Heart left ventricle (tissue), 16 donors: ENCODE results near the gene NR4A1. TPM values are rescaled to one million over a fixed set of nuclear protein-coding genes. Genes with fewer than 3 reads are reported as not detected.
A peak's percentile ranks its signal among the peaks of the same experiment; 100 is the strongest.

ENCODE experiments used
- ATAC-seq, 4 donors: fragments of 200-7000 bp; cut with Tn5 transposase; one replicate each; pipeline ENCODE4 v1.9.1; 2020 to 2022; ENCODE audit warnings: moderate library complexity in 4 of 4, mild to moderate bottlenecking in 3 of 4, moderate number of reproducible peaks in 1 of 4
- DNase-seq, 5 donors: peaks; one replicate each; pipeline ENCODE4 v3.0.0-alpha.2; 2020
- H3K27ac ChIP-seq, 12 donors: fragments of 200-600 bp; sonication (generic) in 4 of 12; one replicate each; pipeline versions ENCODE4 v1.5.0 to v1.8.0; 2016 to 2022; ENCODE audit warnings: mild to moderate bottlenecking in 2 of 12
- H3K27me3 ChIP-seq, 9 donors: fragments of 200-600 bp; sonication (generic) in 2 of 9; one replicate each; pipeline versions ENCODE4 v1.5.1 to v1.8.0; 2016 to 2022; ENCODE audit warnings: mild to moderate bottlenecking in 3 of 9
- H3K36me3 ChIP-seq, 9 donors: fragments of 200-600 bp; sonication (generic) in 2 of 9; one replicate each; pipeline versions ENCODE4 v1.5.0 to v1.8.0; 2018 to 2022; ENCODE audit warnings: mild to moderate bottlenecking in 2 of 9
- H3K4me1 ChIP-seq, 12 donors: fragments of 200-600 bp; sonication (generic) in 4 of 12; one replicate each; pipeline versions ENCODE4 v1.5.0 to v1.8.0; 2016 to 2022; ENCODE audit warnings: mild to moderate bottlenecking in 3 of 12
- H3K4me3 ChIP-seq, 12 donors: fragments of 200-600 bp; sonication (generic) in 4 of 12; one replicate each; pipeline versions ENCODE4 v1.5.0 to v1.8.0; 2017 to 2022; ENCODE audit warnings: mild to moderate bottlenecking in 9 of 12, moderate library complexity in 4 of 12
- H3K9me3 ChIP-seq, 12 donors: fragments of 200-600 bp; sonication (generic) in 4 of 12; one replicate each; pipeline versions ENCODE4 v1.5.0 to v1.8.0; 2016 to 2022; ENCODE audit warnings: mild to moderate bottlenecking in 1 of 12
- CTCF ChIP-seq, 12 donors: fragments of 200-600 bp; sonication (generic) in 4 of 12; IDR thresholded peaks; one replicate each; pipeline versions ENCODE4 v1.5.0 to v1.8.0; 2018 to 2022; ENCODE audit warnings: antibody characterized with exemption in 12 of 12, mild to moderate bottlenecking in 5 of 12
- POLR2A ChIP-seq, 2 donors: fragments of 450-650 bp; IDR thresholded peaks; one replicate each; pipeline ENCODE4 v1.6.1; 2017; ENCODE audit warnings: antibody characterized with exemption in 2 of 2, mild to moderate bottlenecking in 2 of 2, moderate library complexity in 2 of 2
- WGBS, 4 donors: extraction: QIAGEN DNeasy Blood & Tissue Kit in 2 of 4; methylation state at CpG; one replicate each; pipeline versions ENCODE4 v1.1.5 to v1.1.7; 2013 to 2018; 5-methylcytosine and 5-hydroxymethylcytosine counted together
- intact Hi-C, 10 donors: fragments of 100-400 bp; cut with DNase I; formaldehyde crosslinking; loops; one replicate each; pipeline versions ENCODE4 v1.11.1 to v1.14.2; 2022
- polyA plus RNA-seq, 2 donors: library from polyadenylated mRNA; stranded (reverse); fragments of 200-250 nt; gene quantifications; one replicate each; pipeline ENCODE4 v1.2.3, GENCODE V29; 2013
- total RNA-seq, 9 donors: library from RNA; depleted of rRNA in 2 of 9; stranded (reverse); fragments of >200 nt in 2 of 9; fragmentation: NEBNext Ultra II Directional in 3 of 9; extraction: Animal tissue kit (Norgen Biotek cat#: 25700) in 3 of 9; gene quantifications; one replicate each; pipeline versions ENCODE4 v1.1.0 to v1.2.4, GENCODE V29; 2016 to 2023
- donor health status: ischemic (EF 13 %, LVEDD 7.1; RV severe dilation, severe dysfunction).
- donor health status: healthy with polysubstance abuse.
- donor health status: DM: no; HTN: yes; CAD: no.
- donor health status: DM: no; HTN: no; CAD: no.
- donor health status: ischemic (EF 25% LVEDD 6.9; RV normal size, moderate dysfunction).
- donor health status: ischemic (EF 25% LVEDD 5.7; RV mildly dilated, moderate dysfunction).
- donor health status: healthy.
- donor health status: DM: yes; HTN: yes; CAD: no.
- donor health status: ischemic (EF 35%, LVEDD 5.7; RV mildly dilated, moderate dysfunction).
- donor health status: nonischemic (EF 11% LVEDD 7.7; RV severe dilation, severe dysfunction).
- donor health status: DM: yes; HTN: yes; CAD: no.
- donor health status: PGD.
- donor health status: ischemic (EF 29% LVEDD 5.4; RV normal size, mild dysfunction).
- donor health status: nonischemic (EF 23%, LVEDD 6.1; RV moderate dilation, normal function).

NR4A1 gene
- total and polyA plus RNA-seq, 11 donors: 22.0 to 140 (median 46.0) TPM

GRCh38 chr12:52035190-52035589, 16.1 kb upstream of the NR4A1 start:
- TF ChIP-seq CTCF (IDR thresholded peaks at IDR 0.05) (no peak), POLR2A (IDR thresholded peaks at IDR 0.05) (no peak)
- Histone ChIP-seq H3K4me3 (no peak overlapping the region), H3K27me3 (no peaks in the 10 kb centered on the region), H3K27ac (peak overlapping the region in 7 of 12 donors; percentile 2 to 98 (median 97)), H3K4me1 (peaks cover 14 to 72% (median 48%) of the 10 kb centered on the region in 12 donors), H3K9me3 (no peaks in the 10 kb centered on the region), H3K36me3 (no peaks in the 10 kb centered on the region)
- intact Hi-C loops: no loop called here
- ATAC-seq (no peak), DNase-seq (no peak)
- WGBS, 4 donors: 91 to 96% (median 94%) methylated on average over 4 of the region's 4 CpGs

- intact Hi-C loops: no loop called here
- WGBS, 4 donors: 49 to 82% (median 78%) methylated on average over 2 of the region's 2 CpGs
- DNase-seq (no peak), ATAC-seq (no peak)
- H3K36me3 ChIP-seq: no peaks in the 10 kb centered on the region
- peaks cover 14 to 79% (median 51%) of the 10 kb centered on the region in 12 donors for H3K4me1 ChIP-seq
- H3K27me3 ChIP-seq: no peaks in the 10 kb centered on the region
- TF ChIP-seq POLR2A (IDR thresholded peaks at IDR 0.05): no peak
- TF ChIP-seq CTCF (IDR thresholded peaks at IDR 0.05): no peak
- H3K27ac ChIP-seq: peak overlapping the region in 11 of 12 donors; percentile 68 to 98 (median 96)
- H3K9me3 ChIP-seq: no peaks in the 10 kb centered on the region
- H3K4me3 ChIP-seq: peak overlapping the region in 1 of 12 donors; percentile 44
Measured at GRCh38 chr12:52035926-52036325, 15.3 kb upstream of the NR4A1 start.

GRCh38 chr12:52036587-52037171, 14.6 kb upstream of the NR4A1 start:
- Histone ChIP-seq H3K27me3 (no peaks in the 10 kb centered on the region), H3K27ac (peak overlapping the region; percentile 68 to 98 (median 95)), H3K4me3 (peak overlapping the region in 9 of 12 donors; percentile 40 to 94 (median 57)), H3K4me1 (peaks cover 14 to 86% (median 58%) of the 10 kb centered on the region in 12 donors), H3K36me3 (no peaks in the 10 kb centered on the region), H3K9me3 (no peaks in the 10 kb centered on the region)
- peak; percentile 11 to 47 for TF ChIP-seq POLR2A (IDR thresholded peaks at IDR 0.05)
- TF ChIP-seq CTCF (IDR thresholded peaks at IDR 0.05): no peak
- DNase-seq: peak; percentile 92 to 95 (median 93)
- intact Hi-C loops: no loop called here
- 0 to 13% (median 8%) methylated on average over 12 to 53 of the region's 53 CpGs for WGBS, 4 donors
- peak; percentile 16 to 69 (median 60) for ATAC-seq

GRCh38 chr12:52037248-52037861, 13.9 kb upstream of the NR4A1 start:
- H3K4me1 ChIP-seq: peaks cover 12 to 87% (median 59%) of the 10 kb centered on the region in 12 donors
- peak overlapping the region; percentile 74 to 98 (median 94) for H3K27ac ChIP-seq
- H3K9me3 ChIP-seq: no peaks in the 10 kb centered on the region
- DNase-seq: peak; percentile 68 to 78 (median 71)
- no peak for ATAC-seq
- 1 to 5% (median 2%) methylated on average over 16 to 59 of the region's 59 CpGs for WGBS, 4 donors
- intact Hi-C loops: no loop called here
- H3K4me3 ChIP-seq: peak overlapping the region; percentile 57 to 94 (median 72)
- TF ChIP-seq POLR2A (IDR thresholded peaks at IDR 0.05) (no peak), CTCF (IDR thresholded peaks at IDR 0.05) (peak in 1 of 12 donors; percentile 27)
- H3K27me3 ChIP-seq: no peaks in the 10 kb centered on the region
- no peaks in the 10 kb centered on the region for H3K36me3 ChIP-seq
